ENCODE results near the gene FCHO1. TPM values are rescaled to one million over a fixed set of nuclear protein-coding genes. Genes with fewer than 3 reads are reported as not detected.

FCHO1 gene
- total and polyA plus RNA-seq, 10 of the 15 experiments (the other 5 are each of a cell fraction or from before 2014, with no cell fraction given) = 0.14 to 45.8 (median 15.8) TPM

DNA sequence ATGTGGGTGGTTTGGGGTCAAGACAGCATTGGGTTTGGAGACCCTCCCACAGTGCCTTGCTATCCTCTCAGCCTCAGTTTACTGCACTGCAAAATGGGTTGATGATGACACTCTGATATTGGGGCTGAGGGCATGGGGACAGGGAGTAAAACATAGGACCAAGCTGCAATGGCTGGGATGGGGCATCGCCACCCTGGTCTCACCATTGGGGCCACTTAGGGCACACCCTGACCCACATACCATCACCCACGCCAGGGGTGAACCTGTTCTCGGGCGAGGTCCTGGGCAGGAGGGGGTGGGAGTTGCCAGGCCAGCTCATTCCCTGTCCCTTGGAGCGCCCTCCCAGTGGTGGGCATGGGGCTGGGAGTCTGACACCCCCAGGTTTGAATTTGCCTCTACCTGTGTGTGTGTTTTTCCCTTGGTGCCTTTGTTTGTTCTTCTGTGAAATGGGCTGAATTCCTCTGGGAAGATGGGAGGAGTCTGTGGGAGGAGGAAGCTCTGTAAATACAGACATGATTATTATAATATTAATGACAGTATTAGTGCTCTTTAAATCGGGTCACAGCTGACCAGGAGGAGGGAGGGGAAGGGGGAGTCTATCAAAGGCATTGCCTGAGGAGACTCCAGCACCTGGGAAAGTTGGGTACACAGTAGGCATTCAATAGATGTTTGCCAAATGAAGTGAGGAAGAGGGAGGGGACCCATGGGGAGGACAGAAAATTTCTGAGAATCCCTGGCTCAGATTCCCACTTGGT lies 2.2 kb upstream of the FCHO1 start (continued):
- TF ChIP-seq IKZF1 (conservative IDR thresholded peaks at IDR 0.05) (no peak), RCOR1 (conservative IDR thresholded peaks at IDR 0.05; ENCODE audit: low read depth, low read length) (no peak), ZNF217 (IDR thresholded peaks at IDR 0.05) (peak; percentile 77), JUNB (IDR thresholded peaks at IDR 0.05) (no peak), SMARCA5 (IDR thresholded peaks at IDR 0.05) (peak; percentile 71; the same call in 1 of the 2 replicates)

DNA sequence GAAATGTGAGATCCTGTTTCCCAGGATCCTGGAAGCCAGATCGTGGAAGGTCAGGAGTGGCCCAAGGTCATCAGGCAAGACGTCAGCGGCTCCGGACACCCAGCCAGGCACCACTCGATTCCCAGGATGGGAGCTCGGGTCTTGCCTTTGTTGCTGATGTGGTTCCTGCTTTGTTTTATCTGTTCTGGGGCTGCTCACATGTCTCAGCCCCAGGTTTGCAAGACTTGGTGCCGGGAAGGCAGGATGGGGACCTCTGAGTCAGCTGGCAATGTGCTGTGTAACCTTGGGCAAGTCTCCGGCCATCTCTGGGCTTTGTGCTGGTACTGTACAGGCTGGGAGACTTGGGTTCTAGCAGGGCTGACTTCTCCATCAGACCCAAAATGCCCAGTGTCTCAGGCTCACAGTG lies 1.4 kb upstream of the FCHO1 start:
- H3K4me1 ChIP-seq (ENCODE audit: control insufficient read depth, insufficient read depth, low read length) = peaks cover 41% of the 10 kb centered on the region
- peak overlapping the region; percentile 95 for H3K27ac ChIP-seq (ENCODE audit: control insufficient read depth, insufficient read depth)
- DNase-seq (ENCODE audit: low read depth, low spot score) = no peak
- H3K36me3 ChIP-seq (ENCODE audit: control insufficient read depth in 2 of 2, insufficient read depth in 2 of 2, low read length in 1 of 2) = no peaks in the 10 kb centered on the region
- CTCF ChIA-PET = interaction anchor here (1.6 to 1.8 kb wide), 2 partner anchors 11 to 109 kb away, joined by 5 read pairs; partner anchors contain the start of gene RPL18A
- H3K27me3 ChIP-seq (replicated peaks in 1 of 2; ENCODE audit: control insufficient read depth in 2 of 2, insufficient read depth in 2 of 2, low read length in 1 of 2) = no peaks in the 10 kb centered on the region
- H2AFZ ChIP-seq (ENCODE audit: control insufficient read depth, low read depth, low read length) = no peak overlapping the region
- H3K9me3 ChIP-seq (replicated peaks; ENCODE audit: control insufficient read depth, insufficient read depth, low read length) = no peaks in the 10 kb centered on the region
- in situ Hi-C loops (cut with MboI) (no loop called here), intact Hi-C loops (cut with micrococcal nuclease; ENCODE audit: unreplicated experiment) (loop anchor here (5.0 kb wide), 1 partner anchor 33 kb away; the partner anchor contains the start of gene MAP1S)
- peak overlapping the region; percentile 74 for H3K4me3 ChIP-seq
- ATAC-seq = no peak
- H3K4me2 ChIP-seq (ENCODE audit: control insufficient read depth, insufficient read depth) = peak overlapping the region; percentile 78
- peak overlapping the region; percentile 33 for H3K9ac ChIP-seq (ENCODE audit: control insufficient read depth, insufficient read depth, low read length)
- no peaks in the 10 kb centered on the region for H4K20me1 ChIP-seq (ENCODE audit: control insufficient read depth, insufficient read depth)
- 34% methylated on average over 8 of the region's 8 CpGs for WGBS (ENCODE audit: insufficient coverage, insufficient replicate concordance, low lambda C conversion rate, missing lambda C conversion rate)
- SMC1A ChIA-PET (ENCODE audit: uncharacterized antibody, unreplicated experiment) = interaction anchor here (0.8 to 8.8 kb wide), 4 partner anchors 10 to 226 kb away, joined by 3 to 93 read pairs (median 50); partner anchors contain the start of gene MAP1S
- H3K79me2 ChIP-seq (ENCODE audit: control insufficient read depth, insufficient read depth, low read length) = peaks cover 35% of the 10 kb centered on the region
- RAD21 ChIA-PET (ENCODE audit: unreplicated experiment) = interaction anchor here (1.8 kb wide), 1 partner anchor 10 kb away, joined by 10 read pairs; no protein-coding TSS in a partner anchor
- POLR2A ChIA-PET = interaction anchor here (1.0 to 3.8 kb wide), 3 partner anchors 8 to 98 kb away, joined by 3 to 16 read pairs (median 13); partner anchors contain the start of gene JAK3
- no peak for FAIRE-seq
- no TSS peak for BruUV-seq (replicated peaks)
- TF ChIP-seq, protein P1, sequence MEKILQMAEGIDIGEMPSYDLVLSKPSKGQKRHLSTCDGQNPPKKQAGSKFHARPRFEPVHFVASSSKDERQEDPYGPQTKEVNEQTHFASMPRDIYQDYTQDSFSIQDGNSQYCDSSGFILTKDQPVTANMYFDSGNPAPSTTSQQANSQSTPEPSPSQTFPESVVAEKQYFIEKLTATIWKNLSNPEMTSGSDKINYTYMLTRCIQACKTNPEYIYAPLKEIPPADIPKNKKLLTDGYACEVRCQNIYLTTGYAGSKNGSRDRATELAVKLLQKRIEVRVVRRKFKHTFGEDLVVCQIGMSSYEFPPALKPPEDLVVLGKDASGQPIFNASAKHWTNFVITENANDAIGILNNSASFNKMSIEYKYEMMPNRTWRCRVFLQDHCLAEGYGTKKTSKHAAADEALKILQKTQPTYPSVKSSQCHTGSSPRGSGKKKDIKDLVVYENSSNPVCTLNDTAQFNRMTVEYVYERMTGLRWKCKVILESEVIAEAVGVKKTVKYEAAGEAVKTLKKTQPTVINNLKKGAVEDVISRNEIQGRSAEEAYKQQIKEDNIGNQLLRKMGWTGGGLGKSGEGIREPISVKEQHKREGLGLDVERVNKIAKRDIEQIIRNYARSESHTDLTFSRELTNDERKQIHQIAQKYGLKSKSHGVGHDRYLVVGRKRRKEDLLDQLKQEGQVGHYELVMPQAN (conservative IDR thresholded peaks at IDR 0.05) = no peak
- no peak for TF ChIP-seq SP1 (IDR thresholded peaks at IDR 0.05; ENCODE audit: low read depth, low read length)
- TF ChIP-seq SMARCA5 (IDR thresholded peaks at IDR 0.05) = peak; percentile 78; the same call in 1 of the 2 replicates
- TF ChIP-seq, protein P2, sequence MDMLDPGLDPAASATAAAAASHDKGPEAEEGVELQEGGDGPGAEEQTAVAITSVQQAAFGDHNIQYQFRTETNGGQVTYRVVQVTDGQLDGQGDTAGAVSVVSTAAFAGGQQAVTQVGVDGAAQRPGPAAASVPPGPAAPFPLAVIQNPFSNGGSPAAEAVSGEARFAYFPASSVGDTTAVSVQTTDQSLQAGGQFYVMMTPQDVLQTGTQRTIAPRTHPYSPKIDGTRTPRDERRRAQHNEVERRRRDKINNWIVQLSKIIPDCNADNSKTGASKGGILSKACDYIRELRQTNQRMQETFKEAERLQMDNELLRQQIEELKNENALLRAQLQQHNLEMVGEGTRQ (IDR thresholded peaks at IDR 0.05; ENCODE audit: borderline replicate concordance, low read depth, low read length) = no peak
- TF ChIP-seq ZNF217 (IDR thresholded peaks at IDR 0.05) = peak; percentile 64; the same call in 1 of the 2 replicates

All from GM12878 (cell line).